ENCODE results near the gene CCNL2.
A peak's percentile ranks its signal among the peaks of the same experiment; 100 is the strongest.
"Not testable (repeated sequence)": the region's sequence is repeated elsewhere in the genome, so short reads cannot be mapped to it uniquely, and the experiment has no call there.

The CCNL2 gene

GRCh38 chr1:1432274-1432950 is 33.3 kb upstream of the CCNL2 start:
- no peak for DNase-seq

GRCh38 chr1:1431845-1432273 is 32.7 kb upstream of the CCNL2 start:
- DNase-seq, result no peak

DNA sequence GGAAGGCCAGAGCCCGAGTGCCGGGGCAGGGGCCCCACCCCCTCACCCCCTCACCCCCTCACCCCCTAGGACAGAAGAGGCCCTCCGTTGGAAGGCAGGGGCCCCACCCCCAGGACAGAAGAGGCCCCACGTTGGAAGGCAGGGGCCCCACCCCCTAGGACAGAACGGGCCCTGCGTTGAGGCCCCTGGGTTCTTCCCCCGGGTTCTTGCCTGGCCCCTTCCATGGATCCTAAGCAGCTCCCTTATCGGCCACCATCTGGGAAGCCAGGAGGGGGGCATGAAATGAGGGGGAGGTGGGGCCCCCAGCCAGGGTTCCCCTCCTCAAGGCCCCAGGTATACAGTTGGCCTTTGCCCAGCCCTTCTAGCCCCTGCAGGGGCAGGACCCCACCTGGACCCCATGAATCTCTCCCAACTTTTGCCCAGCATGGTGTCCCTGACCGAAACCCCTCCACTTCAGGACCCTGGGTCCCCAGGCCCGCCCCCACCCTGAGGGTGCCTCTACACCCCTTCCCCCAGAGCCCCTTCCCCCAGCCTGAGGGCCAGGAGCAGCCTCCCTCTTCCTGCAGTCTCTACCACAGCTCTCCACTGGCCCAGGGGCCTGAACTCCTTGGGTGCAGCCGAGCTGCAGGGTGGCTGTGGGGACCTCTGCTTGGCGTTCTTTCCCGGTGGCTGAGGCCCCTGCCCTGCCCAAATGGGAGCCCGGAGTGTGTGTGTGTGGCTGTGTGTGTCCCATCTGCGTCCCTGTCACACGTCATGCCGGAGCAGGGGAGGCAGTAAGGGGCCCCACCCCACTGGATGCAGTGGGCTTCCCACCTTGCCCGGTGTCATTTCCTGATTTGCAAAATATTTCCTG is 32.1 kb upstream of the CCNL2 start:
- DNase-seq, result no peak

- DNase-seq, result no peak
Observed at GRCh38 chr1:1430114-1430982, 31.2 kb upstream of the CCNL2 start.

DNA sequence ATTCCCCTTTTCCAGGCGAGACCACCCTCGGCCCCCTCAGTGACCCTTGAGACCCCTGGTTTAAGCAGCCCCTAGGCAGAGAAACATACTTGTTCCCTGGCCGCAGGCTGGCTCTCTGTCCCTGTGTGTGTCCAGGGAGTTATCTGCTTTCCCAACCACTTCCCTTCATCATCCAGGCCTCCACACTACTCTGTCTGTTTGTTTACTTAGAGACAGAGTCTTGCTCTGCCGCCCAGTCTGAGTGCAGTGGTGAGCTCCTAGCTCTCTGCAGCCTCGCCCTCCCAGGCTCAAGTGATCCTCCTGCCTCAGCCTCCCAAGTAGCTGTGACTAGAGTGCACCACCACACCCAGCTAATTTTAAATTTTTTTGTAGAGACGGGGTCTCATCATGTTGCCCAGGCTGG is 30.5 kb upstream of the CCNL2 start:
- no peak for DNase-seq

- not testable (repeated sequence) for DNase-seq
Observed at GRCh38 chr1:1428967-1429366, 29.8 kb upstream of the CCNL2 start.

GRCh38 chr1:1428174-1428573 is 29.0 kb upstream of the CCNL2 start:
- DNase-seq, result no peak

GRCh38 chr1:1427820-1428148 is 28.6 kb upstream of the CCNL2 start:
- DNase-seq, result no peak

GRCh38 chr1:1427106-1427819 is 28.1 kb upstream of the CCNL2 start:
- peak in 1 of 4 experiments; percentile 18 for DNase-seq

DNA sequence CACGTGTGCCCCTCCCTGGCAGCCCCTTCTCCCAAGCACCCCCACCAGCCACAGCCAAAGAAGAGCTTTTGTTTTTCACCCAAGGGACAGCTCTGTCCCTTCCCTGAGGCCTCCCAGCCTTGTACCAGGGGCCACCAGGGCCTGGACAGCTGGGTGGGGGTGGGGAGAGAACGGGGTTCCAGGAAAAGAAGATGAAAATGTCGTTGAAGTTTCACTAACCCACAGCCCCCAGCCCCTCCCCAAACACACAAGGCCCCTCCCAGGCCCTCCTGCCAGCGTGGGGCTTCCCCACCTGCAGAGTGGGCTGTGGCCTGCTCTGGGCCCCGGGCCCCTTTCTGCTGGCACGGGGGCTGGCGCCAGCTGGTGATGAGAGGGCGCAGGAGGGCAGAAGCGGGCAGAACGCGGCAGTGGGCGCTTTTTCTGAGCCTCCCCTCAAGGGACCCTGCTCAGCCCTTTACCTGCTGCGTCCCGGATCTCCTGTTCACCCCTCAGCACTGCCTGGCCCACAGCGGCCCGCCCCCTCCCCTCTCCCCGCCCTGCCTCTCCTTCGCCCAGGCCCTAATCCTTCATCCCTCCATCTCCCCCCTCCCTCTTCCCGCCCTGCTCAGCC is 27.5 kb upstream of the CCNL2 start:
- DNase-seq, result no peak

DNA sequence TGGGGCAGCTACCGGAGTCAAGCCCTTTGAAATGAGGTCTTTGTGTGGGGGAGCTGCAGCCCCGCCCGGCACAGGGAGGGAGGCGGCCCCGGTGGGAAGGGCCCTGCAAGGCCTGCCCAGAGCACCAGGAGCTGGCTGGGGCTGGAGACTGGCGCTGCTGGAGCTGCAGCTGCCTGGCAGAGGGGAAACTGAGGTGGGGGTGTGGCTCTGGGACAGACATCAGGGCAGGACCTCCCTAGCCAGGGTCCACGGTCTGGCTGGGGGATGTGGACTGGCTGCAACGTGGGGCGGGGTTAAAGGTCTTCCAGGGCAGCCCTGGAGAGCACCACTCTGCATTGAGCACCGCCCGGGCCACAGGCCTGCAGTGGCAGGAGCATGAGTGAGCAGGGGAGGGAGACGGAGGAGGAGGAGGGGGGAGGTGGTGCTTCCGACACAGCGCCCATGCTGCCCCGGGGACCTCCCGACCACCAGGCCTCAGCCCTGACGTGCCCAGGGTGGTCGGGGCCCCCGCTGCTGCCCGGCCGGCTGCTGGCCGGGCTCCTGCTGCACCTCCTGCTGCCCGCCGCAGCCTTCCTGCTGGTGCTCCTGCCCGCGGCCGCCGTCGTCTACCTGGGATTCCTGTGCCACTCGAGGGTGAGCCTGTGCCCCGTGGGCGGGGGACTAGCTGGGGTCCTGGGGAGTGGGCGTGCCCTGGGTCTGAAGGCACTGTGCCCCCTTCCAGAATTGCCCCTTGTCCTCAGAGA is 26.8 kb upstream of the CCNL2 start:
- DNase-seq, result no peak

DNA sequence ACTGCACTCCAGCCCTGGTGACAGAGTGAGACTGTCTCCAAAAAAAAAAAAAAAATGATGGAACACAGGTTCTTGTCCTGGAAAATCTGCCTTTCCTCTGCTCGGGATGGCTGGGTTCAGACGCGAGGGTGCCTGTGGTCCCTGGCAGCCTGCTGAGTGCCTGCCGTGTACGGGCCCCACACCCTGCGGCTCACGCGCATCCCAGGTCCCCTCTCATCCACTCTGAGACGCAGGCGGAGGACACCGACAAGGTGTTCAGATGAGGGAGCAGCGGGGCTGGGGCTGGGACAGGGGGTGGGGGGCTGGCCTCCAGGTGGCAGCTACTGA is 26.3 kb upstream of the CCNL2 start:
- no peak for DNase-seq

- no peak for DNase-seq
Observed at GRCh38 chr1:1424707-1425106, 25.6 kb upstream of the CCNL2 start.

- DNase-seq, result no peak
Observed at GRCh38 chr1:1423245-1423597, 24.1 kb upstream of the CCNL2 start.

DNA sequence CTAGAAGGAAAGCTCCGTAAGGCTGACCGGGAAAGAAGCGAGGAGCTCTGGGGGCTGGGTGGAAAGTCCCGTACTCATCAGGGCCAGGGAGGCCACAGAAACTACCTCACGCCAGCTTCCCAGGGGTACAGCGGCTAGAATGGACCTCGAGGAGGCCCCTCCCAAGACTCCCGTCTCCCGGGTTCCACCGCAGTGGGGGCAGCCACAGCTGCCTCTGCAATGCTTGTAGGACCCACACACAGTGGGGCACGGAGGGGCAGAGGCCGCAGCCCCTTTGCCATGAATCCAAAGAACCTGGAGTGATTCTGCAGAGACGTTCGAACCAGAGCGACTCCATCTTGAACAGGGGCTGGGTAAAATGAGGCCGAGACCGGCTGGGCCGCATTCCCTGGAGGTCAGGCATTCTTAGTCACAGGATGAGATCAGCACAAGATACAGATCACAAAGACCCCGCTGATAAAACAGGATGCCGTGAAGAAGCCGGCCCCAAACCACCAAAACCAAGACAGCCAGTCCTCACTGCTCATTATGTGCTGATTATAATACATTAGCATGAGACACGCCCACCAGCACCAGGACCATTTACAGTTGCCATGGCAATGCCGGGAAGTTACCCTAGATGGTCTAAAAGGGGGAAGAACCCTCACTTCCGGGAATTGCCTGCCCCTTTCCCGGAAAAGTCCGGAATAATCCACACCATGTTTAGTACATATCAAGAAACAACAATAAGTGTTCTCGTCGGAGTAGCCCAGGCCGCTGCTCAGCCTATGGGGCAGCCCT is 23.5 kb upstream of the CCNL2 start:
- no peak for DNase-seq

DNA sequence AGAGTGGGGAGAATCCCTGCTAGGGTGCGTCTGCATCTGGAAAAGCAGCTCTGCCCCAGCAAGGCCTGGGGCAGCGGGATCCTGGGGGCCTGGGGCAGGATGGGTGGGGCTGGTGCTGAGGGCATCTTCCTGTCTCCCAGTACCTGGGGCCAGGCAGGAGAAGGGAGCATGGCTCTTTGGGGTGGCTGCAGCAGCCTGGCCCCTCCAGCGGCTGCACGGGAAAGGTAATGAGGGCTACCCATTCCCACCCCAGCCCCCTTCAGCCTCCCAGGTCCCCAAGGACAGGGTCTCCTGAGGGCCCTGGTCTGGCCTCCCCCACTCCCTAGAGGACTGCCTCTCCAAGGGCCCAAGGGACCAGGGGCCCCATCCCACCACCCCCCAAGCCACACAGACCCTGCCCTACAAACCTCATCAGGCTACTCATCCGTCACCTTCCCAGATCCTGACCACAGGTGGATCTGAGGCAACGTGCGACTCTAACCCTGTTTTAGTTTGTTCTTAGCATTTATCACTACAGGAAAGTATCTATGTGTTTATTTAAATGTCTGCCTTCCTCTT is 22.9 kb upstream of the CCNL2 start:
- DNase-seq, result no peak

- no peak for DNase-seq
Observed at GRCh38 chr1:1421147-1421906, 22.2 kb upstream of the CCNL2 start, which contains the start of gene ANKRD65. TSS of gene ANKRD65 (minus strand) at chr1:1421276. CDS start at chr1:1421005, 271 bp downstream.

- no peak for DNase-seq
Observed at GRCh38 chr1:1420654-1421141, 21.6 kb upstream of the CCNL2 start.

Data from suppressor macrophage (primary cell).